HG03280 (cell line): ENCODE data around the gene NHLH2.

Experiments
- ATAC-seq: cut with Tn5 transposase; IDR thresholded peaks from one replicate; pipeline ENCODE4 v1.9.1; 2021; ENCODE audit warnings: mild to moderate bottlenecking, moderate library complexity; ENCODE audit not compliant: unreplicated experiment

The NHLH2 gene

GRCh38 chr1:115838431-115839028, 2.4 kb downstream of the NHLH2 start:
- no peak for ATAC-seq

GRCh38 chr1:115837740-115838421, 3.0 kb downstream of the NHLH2 start:
- ATAC-seq = no peak

- no peak for ATAC-seq
These were observed 3.6 kb downstream of the NHLH2 start for GRCh38 chr1:115837341-115837739.

GRCh38 chr1:115833856-115834255, 7.1 kb downstream of the NHLH2 start:
- no peak for ATAC-seq

- no peak for ATAC-seq
These were observed 8.3 kb downstream of the NHLH2 start for GRCh38 chr1:115832651-115833050.

GRCh38 chr1:115830963-115831362, 10.0 kb downstream of the NHLH2 start:
- ATAC-seq = no peak

GRCh38 chr1:115829947-115830346, 11.0 kb downstream of the NHLH2 start:
- ATAC-seq = no peak

- ATAC-seq = no peak
These were observed 11.8 kb downstream of the NHLH2 start for GRCh38 chr1:115829023-115829674.

- no peak for ATAC-seq
These were observed 12.6 kb downstream of the NHLH2 start for GRCh38 chr1:115828101-115829022.

- ATAC-seq = no peak
These were observed 13.4 kb downstream of the NHLH2 start for GRCh38 chr1:115827452-115828044.

- ATAC-seq = no peak
These were observed 14.3 kb downstream of the NHLH2 start for GRCh38 chr1:115826628-115827027.

- no peak for ATAC-seq
These were observed 18.8 kb downstream of the NHLH2 start for GRCh38 chr1:115822117-115822516.

- ATAC-seq = no peak
These were observed 25.2 kb downstream of the NHLH2 start for GRCh38 chr1:115815694-115816093.

- ATAC-seq = no peak
These were observed 26.1 kb downstream of the NHLH2 start for GRCh38 chr1:115814685-115815398.

- ATAC-seq = no peak
These were observed 27.2 kb downstream of the NHLH2 start for GRCh38 chr1:115813727-115814126.

GRCh38 chr1:115811140-115811828, 29.6 kb downstream of the NHLH2 start:
- no peak for ATAC-seq

- no peak for ATAC-seq
These were observed 30.3 kb downstream of the NHLH2 start for GRCh38 chr1:115810609-115811008.

GRCh38 chr1:115809847-115810246, 31.1 kb downstream of the NHLH2 start:
- no peak for ATAC-seq

GRCh38 chr1:115809076-115809475, 31.9 kb downstream of the NHLH2 start:
- no peak for ATAC-seq

GRCh38 chr1:115807723-115808122, 33.2 kb downstream of the NHLH2 start:
- ATAC-seq = no peak
